D721Med (cell line): ENCODE data around the gene RASL10B.

ENCODE experiments used
- DNase-seq: peaks from one replicate; pipeline ENCODE4 v3.0.0; 2011; ENCODE audit warnings: low spot score; ENCODE audit not compliant: insufficient read length
- FAIRE-seq: peaks from 2 replicates; lab custom pipeline; 2011; peaks lifted over from hg19 to GRCh38; lab: Jason Lieb, UNC
- TF ChIP-seq, protein P1 (sequence below): IDR thresholded peaks from 2 replicates; pipeline ENCODE4 v1.5.1; 2012; ENCODE audit warnings: mild to moderate bottlenecking, control low read depth; ENCODE audit not compliant: insufficient read depth; ENCODE audit errors: missing control alignments

RASL10B gene

DNA sequence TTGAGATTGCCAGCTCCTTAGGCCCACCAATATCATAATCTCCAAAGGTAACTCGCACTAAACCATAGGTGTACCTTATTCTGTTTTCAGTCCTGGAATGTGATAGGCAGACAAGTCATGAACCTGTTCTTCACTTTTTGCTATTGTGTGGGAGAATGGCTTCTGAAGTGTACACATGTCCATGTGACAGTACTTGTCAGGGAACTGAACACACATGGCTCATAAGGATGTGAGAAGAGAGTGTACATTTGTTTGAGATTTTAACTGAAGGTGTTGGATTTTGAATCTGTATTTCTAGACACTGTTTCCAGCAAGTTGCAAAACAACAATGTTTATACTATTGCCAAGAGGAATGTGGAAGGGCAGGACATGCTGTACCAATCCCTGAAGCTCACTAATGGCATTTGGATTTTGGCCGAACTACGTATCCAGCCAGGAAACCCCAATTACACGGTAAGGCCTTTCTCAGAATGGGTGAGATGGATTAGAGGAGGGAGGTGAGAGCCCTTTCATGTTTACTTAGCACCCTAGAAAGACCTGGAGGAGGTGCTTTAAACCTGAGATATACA, 14.5 kb upstream of the RASL10B start:
- FAIRE-seq (no peak), DNase-seq (no peak)
- TF ChIP-seq, protein P1, sequence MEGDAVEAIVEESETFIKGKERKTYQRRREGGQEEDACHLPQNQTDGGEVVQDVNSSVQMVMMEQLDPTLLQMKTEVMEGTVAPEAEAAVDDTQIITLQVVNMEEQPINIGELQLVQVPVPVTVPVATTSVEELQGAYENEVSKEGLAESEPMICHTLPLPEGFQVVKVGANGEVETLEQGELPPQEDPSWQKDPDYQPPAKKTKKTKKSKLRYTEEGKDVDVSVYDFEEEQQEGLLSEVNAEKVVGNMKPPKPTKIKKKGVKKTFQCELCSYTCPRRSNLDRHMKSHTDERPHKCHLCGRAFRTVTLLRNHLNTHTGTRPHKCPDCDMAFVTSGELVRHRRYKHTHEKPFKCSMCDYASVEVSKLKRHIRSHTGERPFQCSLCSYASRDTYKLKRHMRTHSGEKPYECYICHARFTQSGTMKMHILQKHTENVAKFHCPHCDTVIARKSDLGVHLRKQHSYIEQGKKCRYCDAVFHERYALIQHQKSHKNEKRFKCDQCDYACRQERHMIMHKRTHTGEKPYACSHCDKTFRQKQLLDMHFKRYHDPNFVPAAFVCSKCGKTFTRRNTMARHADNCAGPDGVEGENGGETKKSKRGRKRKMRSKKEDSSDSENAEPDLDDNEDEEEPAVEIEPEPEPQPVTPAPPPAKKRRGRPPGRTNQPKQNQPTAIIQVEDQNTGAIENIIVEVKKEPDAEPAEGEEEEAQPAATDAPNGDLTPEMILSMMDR, result no peak

- DNase-seq (no peak), FAIRE-seq (no peak)
- TF ChIP-seq, protein P1, result no peak
Measured at GRCh38 chr17:35717475-35717874, 14.0 kb upstream of the RASL10B start.

DNA sequence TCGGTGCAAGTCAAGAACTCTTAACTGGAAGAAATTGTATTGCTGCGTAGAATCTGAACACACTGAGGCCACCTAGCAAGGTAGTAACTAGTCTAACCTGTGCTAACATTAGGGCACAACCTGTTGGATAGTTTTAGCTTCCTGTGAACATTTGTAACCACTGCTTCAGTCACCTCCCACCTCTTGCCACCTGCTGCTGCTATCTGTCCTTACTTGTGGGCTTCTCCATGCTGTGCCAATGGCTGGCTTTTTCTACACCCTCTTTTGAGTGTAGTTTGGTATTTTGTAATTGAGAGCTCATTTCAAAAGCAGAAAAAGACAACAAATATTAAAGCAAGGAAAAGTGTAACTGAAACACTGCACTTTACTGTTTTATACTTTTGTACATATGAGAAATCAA, 7.7 kb upstream of the RASL10B start:
- TF ChIP-seq, protein P1, result no peak
- no peak for FAIRE-seq
- no peak for DNase-seq

- TF ChIP-seq, protein P1, result no peak
- FAIRE-seq, result no peak
- DNase-seq, result no peak
Measured at GRCh38 chr17:35725058-35725457, 6.4 kb upstream of the RASL10B start.

DNA sequence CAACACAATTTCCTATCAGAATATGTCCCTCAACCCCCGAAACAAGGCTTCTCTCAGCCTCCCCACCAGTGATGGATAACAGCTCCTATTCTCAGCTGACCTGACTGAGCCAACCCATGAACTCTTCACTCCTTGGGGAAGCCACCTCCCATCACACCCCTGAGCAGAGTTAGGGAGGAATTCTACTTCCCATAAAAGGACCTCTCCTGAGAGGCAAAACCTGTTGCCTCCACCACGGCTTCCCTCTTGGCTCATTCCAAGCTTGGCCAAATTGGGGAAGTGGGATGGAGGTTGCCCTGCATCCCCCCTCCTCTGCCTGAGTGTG, 5.7 kb upstream of the RASL10B start:
- FAIRE-seq (no peak), DNase-seq (no peak)
- TF ChIP-seq, protein P1, result no peak

DNA sequence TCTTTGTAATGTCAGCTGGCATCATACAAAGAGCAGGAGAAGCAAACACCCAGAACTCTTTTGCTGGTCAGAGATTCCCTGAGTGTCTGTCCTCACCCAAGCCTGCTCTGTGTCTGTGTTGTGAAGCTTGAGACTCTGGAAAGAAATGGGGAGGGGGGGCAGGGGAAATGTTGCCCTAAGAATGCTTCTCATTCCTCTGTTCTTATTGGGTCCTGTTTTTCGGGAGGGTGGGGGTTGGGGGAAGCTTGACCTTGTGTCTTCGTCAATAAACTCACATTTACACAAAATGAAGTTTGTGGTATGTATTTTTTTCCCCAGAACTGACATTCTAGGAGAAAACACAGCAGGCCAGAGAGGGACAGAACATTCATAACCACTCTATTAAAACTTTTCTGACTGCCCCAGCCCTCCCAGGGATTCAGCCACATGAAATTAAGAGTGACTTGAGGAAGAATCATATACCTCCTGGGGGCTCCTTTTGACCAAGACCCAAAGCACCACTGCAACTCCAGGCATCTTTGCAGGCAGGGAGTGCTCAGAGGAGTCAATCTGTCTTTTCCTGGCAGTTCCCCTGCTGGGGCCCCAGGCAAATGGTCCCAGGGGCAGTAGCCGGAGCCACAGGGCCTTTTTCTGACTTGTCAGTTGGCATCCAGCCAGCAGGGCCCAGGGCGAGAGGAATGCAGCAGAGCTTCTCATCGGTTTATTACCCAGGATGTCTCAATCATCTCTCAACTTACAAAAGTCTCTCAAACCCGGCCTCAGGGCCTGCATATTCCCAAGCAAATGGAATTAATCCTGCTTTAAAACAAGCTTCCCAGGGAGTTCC, 5.1 kb upstream of the RASL10B start:
- TF ChIP-seq, protein P1, result no peak
- FAIRE-seq (no peak), DNase-seq (no peak)

GRCh38 chr17:35726953-35727460, 4.4 kb upstream of the RASL10B start:
- FAIRE-seq (no peak), DNase-seq (no peak)
- TF ChIP-seq, protein P1, result no peak
